LNCaP clone FGC (cell line): ENCODE results near the gene ARMCX1.
"Not testable (repeated sequence)": the region's sequence is repeated elsewhere in the genome, so short reads cannot be mapped to it uniquely, and the experiment has no call there.

Source experiments
- DNase-seq: peaks from one replicate; pipeline ENCODE4 v3.0.0-alpha.2; 2011; ENCODE audit warnings: low read depth
- H3K4me3 ChIP-seq: 2 replicates; pipeline ENCODE4 v1.5.1; 2011; ENCODE audit warnings: mild to moderate bottlenecking, low read depth, low read length, control low read depth
- CTCF ChIP-seq: IDR thresholded peaks from 2 replicates; pipeline ENCODE4 v1.5.1; 2012; ENCODE audit warnings: mild to moderate bottlenecking; ENCODE audit not compliant: control insufficient read depth, insufficient read depth; ENCODE audit errors: extremely low read depth

The ARMCX1 gene

GRCh38 chrX:101550362-101550750 is at the start of gene ARMCX1:
Gene ARMCX1 (plus strand): TSS chrX:101550547. CDS start chrX:101552931, 2,384 bp downstream.
- no peak within 1 kb of the TSS for H3K4me3 ChIP-seq
- no peak for TF ChIP-seq CTCF
- no peak for DNase-seq

- DNase-seq, H3K4me3 ChIP-seq: not testable (repeated sequence)
These were observed 47.4 kb upstream of the ARMCX1 start for GRCh38 chrX:101502929-101503328.

GRCh38 chrX:101507372-101507771 is 43.0 kb upstream of the ARMCX1 start:
- no peak for TF ChIP-seq CTCF
- no peak for DNase-seq
- no peak overlapping the region for H3K4me3 ChIP-seq

DNA sequence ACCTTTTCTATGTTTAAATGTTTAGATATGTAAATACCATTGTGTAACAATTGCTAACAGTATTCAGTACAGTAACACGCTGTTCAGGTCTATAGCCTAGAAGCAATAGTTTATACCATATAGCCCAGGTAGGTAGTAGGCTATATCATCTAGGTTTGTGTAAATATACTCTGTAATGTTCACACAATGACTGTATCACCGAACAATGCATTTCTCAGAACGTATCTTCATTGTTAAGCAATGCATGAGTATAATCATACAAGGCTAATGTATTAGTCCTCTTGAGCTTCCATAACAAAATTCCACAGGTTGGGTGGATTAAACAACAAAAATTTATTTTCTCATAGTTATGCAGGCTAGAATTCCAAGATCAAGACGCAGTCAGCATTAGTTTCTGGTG is 42.4 kb upstream of the ARMCX1 start:
- no peak for TF ChIP-seq CTCF
- DNase-seq = no peak
- no peak overlapping the region for H3K4me3 ChIP-seq

DNA sequence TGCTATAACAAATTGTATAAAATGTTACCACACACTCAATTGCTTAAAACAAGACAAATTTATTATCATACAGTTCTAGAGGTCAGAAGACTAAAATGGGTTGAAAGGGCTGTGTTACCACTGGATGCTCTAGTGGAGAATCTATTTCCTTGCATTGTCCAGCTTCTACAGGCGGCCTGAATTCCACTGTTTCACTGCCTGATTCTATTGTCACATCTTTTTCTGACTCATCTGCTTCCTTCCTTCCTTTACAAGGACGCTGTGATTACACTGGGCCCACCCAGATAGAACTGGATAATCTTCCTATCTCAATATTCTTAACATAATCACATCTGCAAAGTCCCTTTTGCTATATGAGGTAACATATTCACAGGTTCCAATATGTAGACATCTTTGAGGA is 19.4 kb upstream of the ARMCX1 start:
- H3K4me3 ChIP-seq = no peak overlapping the region
- no peak for TF ChIP-seq CTCF
- DNase-seq = no peak

DNA sequence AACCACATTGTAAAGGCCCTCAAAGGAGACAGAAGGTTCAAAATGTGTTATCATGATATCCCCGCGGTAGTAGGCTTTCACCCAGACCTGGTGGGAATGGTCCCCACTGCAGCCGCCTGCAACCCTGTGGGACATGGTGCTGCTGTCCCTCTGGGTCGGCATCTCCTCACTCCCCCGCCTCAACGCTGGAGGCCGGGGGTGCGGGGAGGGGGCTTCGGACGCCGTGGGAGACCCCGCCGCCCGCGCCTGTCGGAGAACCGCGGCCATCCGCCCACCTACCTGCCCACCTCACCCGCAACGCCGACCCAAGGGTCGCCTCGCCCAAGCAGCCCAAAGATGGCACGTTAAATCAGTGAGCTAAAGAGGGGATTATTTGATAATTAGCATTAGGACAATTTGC is 11.2 kb upstream of the ARMCX1 start:
- no peak overlapping the region for H3K4me3 ChIP-seq
- no peak for DNase-seq
- TF ChIP-seq CTCF = no peak

- TF ChIP-seq CTCF = no peak
- H3K4me3 ChIP-seq = no peak overlapping the region
- DNase-seq = no peak
These were observed 518 bp downstream of the ARMCX1 start for GRCh38 chrX:101550751-101551379.
